Vagina (tissue), 2 donors: ENCODE data around the gene MYADML2.

ENCODE experiments used
- CTCF ChIP-seq, 3 experiments: fragments of 450-650 bp in 2 of 3; fragments of 200-600 bp in 1 of 3; sonication (generic) in 1 of 3; IDR thresholded peaks; one replicate each; pipeline ENCODE4 v1.5.1; 2017 to 2019; ENCODE audit warnings: antibody characterized with exemption in 3 of 3, mild to moderate bottlenecking in 2 of 3, moderate library complexity in 2 of 3
- POLR2AphosphoS5 ChIP-seq, 2 donors: sonication (generic); formaldehyde crosslinking; IDR thresholded peaks; one replicate each; pipeline ENCODE4 v1.9.0; 2017; ENCODE audit warnings: antibody characterized with exemption in 2 of 2, mild to moderate bottlenecking in 2 of 2, low read depth in 1 of 2; ENCODE audit not compliant: insufficient read depth in 1 of 2

DNA sequence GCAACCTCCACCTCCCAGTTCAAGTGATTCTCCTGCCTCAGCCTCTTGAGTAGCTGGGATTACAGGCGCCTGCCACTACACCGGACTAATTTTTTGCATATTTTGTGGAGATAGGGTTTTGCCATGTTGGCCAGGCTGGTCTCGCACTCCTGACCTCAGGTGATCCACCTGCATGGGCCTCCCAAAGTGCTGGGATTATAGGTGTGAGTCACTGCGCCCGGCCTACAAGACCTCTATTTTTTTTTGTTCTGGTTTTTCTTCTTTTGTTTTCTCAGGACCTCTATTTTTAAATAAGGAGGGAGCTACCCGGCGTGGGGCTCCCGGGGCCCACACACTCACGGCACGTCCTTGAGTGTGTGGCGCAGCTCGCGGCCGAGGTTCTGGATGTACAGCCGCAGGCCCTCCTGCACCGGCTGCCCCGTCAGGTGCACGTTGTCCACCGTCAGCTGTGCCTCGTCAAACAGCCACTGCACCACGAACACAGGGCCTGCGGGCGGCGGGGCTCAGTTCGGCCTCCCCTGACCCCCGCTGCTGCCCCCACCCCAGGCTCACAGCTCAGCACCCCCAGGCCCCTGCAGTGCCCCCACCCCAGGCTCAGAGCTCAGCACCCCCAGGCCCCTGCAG, 8.1 kb upstream of the MYADML2 start:
- TF ChIP-seq CTCF (IDR thresholded peaks at IDR 0.05) = no peak
- no peak for TF ChIP-seq POLR2AphosphoS5 (IDR thresholded peaks at IDR 0.05; ENCODE audit: insufficient read depth in 1 of 2, low read depth in 1 of 2)
